WTC11 (cell line): ENCODE data around the gene LDB2. TPM values are rescaled to one million over a fixed set of nuclear protein-coding genes. Genes with fewer than 3 reads are reported as not detected.

Source experiments
- ATAC-seq: fragments of 200-7000 bp; cut with Tn5 transposase; 2 replicates; pipeline ENCODE4 v1.10.0; 2021; ENCODE audit warnings: mild to moderate bottlenecking, moderate library complexity
- CTCF ChIA-PET: fragments of 300-600 bp; sonication (Branson Sonifier 250); formaldehyde crosslinking; loops from one replicate; lab custom pipeline; 2021; ENCODE audit warnings: antibody characterized with exemption; lab: Charles Lee
- POLR2A ChIA-PET: fragments of 350-600 bp; sonication (Branson Sonifier 250); formaldehyde crosslinking; loops from one replicate; lab custom pipeline; 2021; ENCODE audit warnings: antibody characterized with exemption; lab: Charles Lee
- DNase-seq: peaks from one replicate; pipeline ENCODE4 v3.0.0; 2021; ENCODE audit warnings: low spot score
- H3K27ac Mint-ChIP-seq: 2 replicates; pipeline ENCODE4 v1.8.0; 2021; ENCODE audit warnings: mixed read lengths
- H3K27me3 Mint-ChIP-seq: 2 replicates; pipeline ENCODE4 v1.8.0; 2021; ENCODE audit warnings: low read depth, mild to moderate bottlenecking, moderate library complexity, mixed read lengths
- H3K36me3 Mint-ChIP-seq: 2 replicates; pipeline ENCODE4 v1.8.0; 2021; ENCODE audit warnings: mixed read lengths
- H3K4me1 Mint-ChIP-seq: 2 replicates; pipeline ENCODE4 v1.8.0; 2022; ENCODE audit warnings: mixed read lengths
- H3K4me3 Mint-ChIP-seq: 2 replicates; pipeline ENCODE4 v1.8.0; 2021; ENCODE audit warnings: mild to moderate bottlenecking, moderate library complexity, mixed read lengths
- H3K9me3 Mint-ChIP-seq: 2 replicates; pipeline ENCODE4 v1.8.0; 2021; ENCODE audit warnings: mixed read lengths
- AR ChIP-seq: fragments of 250-450 bp; sonication (Bioruptor Pico); IDR thresholded peaks from 2 replicates; pipeline ENCODE4 v1.9.0; 2021; ENCODE audit warnings: mild to moderate bottlenecking
- ATF1 ChIP-seq: sonication (generic); formaldehyde crosslinking; IDR thresholded peaks from 2 replicates; pipeline ENCODE4 v1.8.1; 2023; ENCODE audit warnings: mild to moderate bottlenecking, moderate library complexity, missing genetic modification reagents
- ATF2 ChIP-seq: sonication (generic); formaldehyde crosslinking; IDR thresholded peaks from 2 replicates; pipeline ENCODE4 v1.8.1; 2022; ENCODE audit warnings: low read depth, missing genetic modification reagents, borderline replicate concordance
- ESRRA ChIP-seq: sonication (generic); formaldehyde crosslinking; IDR thresholded peaks from 2 replicates; pipeline ENCODE4 v1.8.1; 2022; ENCODE audit warnings: mild to moderate bottlenecking, missing genetic modification reagents, borderline replicate concordance
- FOXJ3 ChIP-seq: sonication (generic); formaldehyde crosslinking; IDR thresholded peaks from 2 replicates; pipeline ENCODE4 v1.9.0; 2021; ENCODE audit warnings: missing genetic modification reagents, mild to moderate bottlenecking, borderline replicate concordance
- FOXP1 ChIP-seq: sonication (generic); formaldehyde crosslinking; IDR thresholded peaks from 2 replicates; pipeline ENCODE4 v1.8.0; 2022; ENCODE audit warnings: missing genetic modification reagents, mild to moderate bottlenecking, moderate library complexity, borderline replicate concordance
- HMGA2 ChIP-seq: fragments of 250-450 bp; sonication (Bioruptor Pico); IDR thresholded peaks from 2 replicates; pipeline ENCODE4 v1.4.0; 2021; ENCODE audit warnings: mild to moderate bottlenecking, moderate library complexity
- HMGXB4 ChIP-seq: sonication (generic); formaldehyde crosslinking; IDR thresholded peaks from 2 replicates; pipeline ENCODE4 v1.8.1; 2023; ENCODE audit warnings: mild to moderate bottlenecking, moderate library complexity, missing genetic modification reagents
- NR2C2 ChIP-seq: sonication (generic); formaldehyde crosslinking; IDR thresholded peaks from 2 replicates; pipeline ENCODE4 v1.8.0; 2022; ENCODE audit warnings: mild to moderate bottlenecking, missing genetic modification reagents
- NR3C1 ChIP-seq: sonication (generic); formaldehyde crosslinking; conservative IDR thresholded peaks from 2 replicates; pipeline ENCODE4 v1.8.1; 2023; ENCODE audit warnings: low read depth, mild to moderate bottlenecking, missing genetic modification reagents
- OVOL2 ChIP-seq: fragments of 250-450 bp; sonication (Bioruptor Pico); IDR thresholded peaks from 2 replicates; pipeline ENCODE4 v1.9.0; 2021; ENCODE audit warnings: mild to moderate bottlenecking, borderline replicate concordance
- RELA ChIP-seq: sonication (generic); formaldehyde crosslinking; IDR thresholded peaks from 2 replicates; pipeline ENCODE4 v1.8.1; 2022; ENCODE audit warnings: missing genetic modification reagents, mild to moderate bottlenecking, borderline replicate concordance
- RORB ChIP-seq: fragments of 250-450 bp; sonication (Bioruptor Pico); IDR thresholded peaks from 2 replicates; pipeline ENCODE4 v1.9.0; 2021; ENCODE audit warnings: mild to moderate bottlenecking
- STAT6 ChIP-seq: sonication (generic); formaldehyde crosslinking; conservative IDR thresholded peaks from 2 replicates; pipeline ENCODE4 v1.8.1; 2023; ENCODE audit warnings: mild to moderate bottlenecking, low read depth, missing genetic modification reagents, moderate library complexity
- TEAD4 ChIP-seq: sonication (generic); formaldehyde crosslinking; IDR thresholded peaks from 2 replicates; pipeline ENCODE4 v1.8.0; 2022; ENCODE audit warnings: mild to moderate bottlenecking, missing genetic modification reagents
- ZNF121 ChIP-seq: sonication (generic); formaldehyde crosslinking; IDR thresholded peaks from 2 replicates; pipeline ENCODE4 v1.8.0; 2023; ENCODE audit warnings: missing genetic modification reagents
- ZNF281 ChIP-seq: sonication (generic); formaldehyde crosslinking; IDR thresholded peaks from 2 replicates; pipeline ENCODE4 v1.8.0; 2023; ENCODE audit warnings: mild to moderate bottlenecking, missing genetic modification reagents
- ZNF425 ChIP-seq: fragments of 250-450 bp; sonication (Bioruptor Pico); conservative IDR thresholded peaks from 2 replicates; pipeline ENCODE4 v1.9.0; 2021; ENCODE audit warnings: mild to moderate bottlenecking
- ZNF512 ChIP-seq: sonication (generic); formaldehyde crosslinking; IDR thresholded peaks from 2 replicates; pipeline ENCODE4 v1.8.1; 2022; ENCODE audit warnings: missing genetic modification reagents, borderline replicate concordance
- ZNF671 ChIP-seq: fragments of 250-450 bp; sonication (Bioruptor Pico); IDR thresholded peaks from 2 replicates; pipeline ENCODE4 v1.8.0; 2021; ENCODE audit warnings: mild to moderate bottlenecking
- total RNA-seq: library from RNA; stranded (reverse); gene quantifications from 3 replicates; pipeline ENCODE4 v1.2.3, GENCODE V29; 2021

LDB2 gene
- total RNA-seq, 1 experiment from 2014 or later = 62.4 TPM

GRCh38 chr4:16484711-16485110 is 413.7 kb downstream of the LDB2 start:
- Mint-ChIP-seq H3K4me1 (no peaks in the 10 kb centered on the region), H3K36me3 (peaks cover 3% of the 10 kb centered on the region; the same call in 1 of the 2 replicates), H3K9me3 (peaks cover 10% of the 10 kb centered on the region), H3K27me3 (peaks cover 3% of the 10 kb centered on the region; the same call in 1 of the 2 replicates), H3K4me3 (no peak overlapping the region), H3K27ac (no peak overlapping the region; the same call in 1 of the 2 replicates)
- DNase-seq (no peak), ATAC-seq (no peak)
- TF ChIP-seq ZNF281 (CRISPR knock-in tag) = no peak
- no peak for TF ChIP-seq ZNF512
- no peak for TF ChIP-seq ESRRA
- TF ChIP-seq HMGXB4 (CRISPR knock-in tag) = no peak
- no peak for TF ChIP-seq ATF2 (CRISPR knock-in tag)
- no peak for TF ChIP-seq RELA (CRISPR knock-in tag)
- no peak for TF ChIP-seq ZNF671 (CRISPR knock-in tag)
- TF ChIP-seq ZNF121 (CRISPR knock-in tag) = no peak
- no peak for TF ChIP-seq OVOL2 (CRISPR knock-in tag)
- no peak for TF ChIP-seq STAT6 (CRISPR knock-in tag)
- no peak for TF ChIP-seq ATF1
- no peak for TF ChIP-seq NR3C1 (CRISPR knock-in tag)
- TF ChIP-seq FOXJ3 (CRISPR knock-in tag) = no peak
- TF ChIP-seq NR2C2 (CRISPR knock-in tag) = no peak
- no peak for TF ChIP-seq HMGA2 (CRISPR knock-in tag)
- TF ChIP-seq AR (CRISPR knock-in tag) = no peak
- no peak for TF ChIP-seq RORB (CRISPR knock-in tag)
- no peak for TF ChIP-seq FOXP1 (CRISPR knock-in tag)
- no peak for TF ChIP-seq ZNF425
- no peak for TF ChIP-seq TEAD4
- CTCF ChIA-PET = no interaction called here
- POLR2A ChIA-PET = no interaction called here
